ENCODE measurements around the gene EBF3.

The EBF3 gene

DNA sequence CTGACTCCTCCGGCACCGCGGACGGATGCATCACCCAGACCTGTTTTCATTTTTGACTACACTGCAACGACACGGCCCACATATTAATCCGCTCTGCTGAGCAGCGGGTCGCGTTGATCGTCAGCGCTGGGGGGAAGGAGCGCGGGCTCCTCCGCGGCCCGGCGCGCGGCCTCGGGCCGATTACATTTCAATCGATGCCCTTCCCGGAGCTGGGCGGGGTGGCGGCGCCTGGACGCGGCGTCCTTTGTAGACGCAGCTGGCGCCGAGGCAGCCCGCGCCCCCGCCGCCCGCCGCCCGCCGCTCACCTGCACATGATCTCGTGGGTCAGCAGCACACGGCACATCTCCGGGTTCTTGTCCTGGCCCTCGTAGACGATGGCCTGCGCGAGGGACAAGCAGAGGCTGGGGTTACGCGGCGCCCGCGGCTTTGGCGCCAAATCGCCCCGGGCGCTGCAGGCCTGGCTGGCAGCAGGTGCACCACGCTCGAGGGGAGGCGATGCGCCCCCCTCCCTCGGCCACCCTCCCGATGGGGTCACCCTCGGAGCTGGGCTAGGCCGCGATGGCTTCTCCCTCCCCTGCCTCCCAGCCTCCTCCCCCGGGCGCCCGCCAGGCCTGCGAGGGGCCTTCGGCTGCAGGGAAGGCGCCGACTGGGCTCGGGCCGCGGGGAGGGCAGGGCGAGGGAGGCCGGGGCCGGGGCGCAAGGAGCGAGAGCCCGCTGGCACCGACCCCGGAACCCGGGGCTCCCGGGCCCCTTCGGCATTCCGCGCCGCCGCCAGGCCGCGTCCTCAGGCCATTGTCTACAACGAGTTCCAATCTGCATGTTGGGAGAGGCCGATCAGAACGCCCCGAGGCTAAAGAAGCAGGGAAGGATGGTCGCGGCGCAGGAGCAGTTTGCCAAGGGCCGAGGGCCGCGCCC, 5.2 kb downstream of the EBF3 start:
- no peak for DNase-seq

DNA sequence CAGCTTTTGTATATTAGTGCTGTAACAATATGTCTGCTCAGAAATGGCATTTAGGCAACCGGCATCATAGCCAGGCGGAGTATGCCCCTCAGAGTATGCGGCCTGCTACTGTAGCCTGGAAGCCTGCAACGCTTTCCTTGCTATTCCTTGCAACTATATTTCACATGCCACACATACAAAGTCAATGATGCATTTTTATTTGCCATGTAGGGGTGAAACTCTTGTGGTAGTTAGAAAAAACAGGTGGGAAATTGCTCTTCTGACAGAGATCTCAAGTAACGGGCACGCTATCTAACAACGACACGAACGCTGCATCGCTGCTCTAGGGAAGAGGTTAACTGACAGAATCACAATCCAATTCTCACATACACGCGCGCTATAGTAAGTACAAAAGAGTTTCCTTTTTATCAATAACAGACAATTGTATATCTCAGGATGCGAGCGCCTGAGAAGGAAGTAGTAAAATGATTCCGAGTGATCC, 5.9 kb downstream of the EBF3 start:
- no peak for DNase-seq

DNA sequence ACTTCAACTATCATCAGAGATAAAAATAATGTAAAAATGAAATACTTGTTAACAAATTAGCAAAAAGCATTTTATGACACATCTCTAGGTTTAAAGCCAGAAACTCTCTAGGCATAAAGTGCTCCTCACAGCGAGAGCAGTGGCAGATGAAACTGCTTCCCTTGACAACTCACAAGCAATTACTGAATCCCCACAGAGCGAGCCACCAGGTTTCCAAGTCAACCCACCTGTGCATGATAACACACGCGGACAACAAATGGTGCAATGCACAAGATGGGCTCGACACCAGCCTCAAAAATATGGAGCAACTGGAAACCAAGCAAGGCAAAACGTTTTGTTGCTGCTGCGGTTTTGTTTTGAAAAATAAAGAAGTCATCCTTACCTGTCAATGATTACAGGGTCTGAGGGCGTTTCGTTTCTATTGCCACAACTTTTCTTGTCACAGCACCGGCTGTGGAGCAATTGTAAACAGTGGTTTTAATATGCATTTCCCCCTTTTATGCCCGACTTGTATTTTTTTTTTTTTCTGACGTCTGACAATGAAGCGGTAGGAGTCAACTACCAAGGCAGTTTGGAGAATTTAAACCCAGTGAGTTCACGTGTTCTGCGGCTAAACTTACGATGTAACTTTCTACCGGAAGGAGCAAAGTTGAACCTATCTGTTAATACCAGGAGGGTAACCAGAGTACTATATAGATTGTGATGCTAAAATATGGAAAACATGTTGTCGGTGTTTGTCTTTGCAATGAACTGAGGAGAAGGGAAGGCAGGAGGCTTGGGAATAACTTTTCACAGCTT, 7.0 kb downstream of the EBF3 start:
- no peak for DNase-seq

- no peak for DNase-seq
Measured at GRCh38 chr10:129956286-129956670, 7.8 kb downstream of the EBF3 start.

GRCh38 chr10:129955601-129956285, 8.3 kb downstream of the EBF3 start:
- DNase-seq, result no peak

DNA sequence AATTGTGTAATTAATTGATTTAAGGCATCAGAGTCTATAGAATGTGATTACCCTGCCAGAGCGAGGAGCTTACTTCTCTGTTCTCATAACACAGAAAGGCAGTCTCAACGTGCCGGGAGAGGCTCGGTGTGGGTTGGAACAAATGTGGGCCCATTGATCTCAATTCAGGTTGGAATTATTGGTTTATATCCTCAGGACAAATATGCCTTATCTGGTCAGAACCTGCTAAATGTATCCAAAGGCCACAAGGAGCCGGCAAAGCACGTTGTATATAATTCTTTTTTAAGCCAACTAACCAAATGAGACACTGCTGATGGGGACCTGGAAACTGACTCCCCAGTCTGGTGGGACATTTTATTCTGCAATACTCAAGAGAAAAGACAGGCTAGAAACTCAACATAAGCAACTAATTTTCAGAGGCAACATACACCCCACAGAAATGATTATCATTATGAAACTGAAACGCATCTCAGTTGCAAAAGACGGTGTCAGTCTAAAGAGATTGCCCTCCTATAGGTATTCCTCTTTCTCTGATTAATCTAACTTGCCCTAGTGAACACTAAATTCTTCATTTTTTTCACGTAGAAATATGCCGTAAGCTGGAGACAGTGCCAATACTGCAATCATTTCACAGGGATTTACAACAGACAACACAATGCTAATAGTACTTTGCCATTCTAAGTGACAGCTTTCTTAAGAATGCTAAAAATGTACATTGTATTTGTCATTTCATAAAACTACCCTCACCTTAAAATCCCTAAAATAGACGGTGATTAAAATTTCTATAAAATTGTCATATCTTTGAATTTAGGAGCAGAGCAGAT, 9.4 kb downstream of the EBF3 start:
- no peak for DNase-seq

GRCh38 chr10:129953119-129954051, 10.7 kb downstream of the EBF3 start:
- no peak for DNase-seq

DNA sequence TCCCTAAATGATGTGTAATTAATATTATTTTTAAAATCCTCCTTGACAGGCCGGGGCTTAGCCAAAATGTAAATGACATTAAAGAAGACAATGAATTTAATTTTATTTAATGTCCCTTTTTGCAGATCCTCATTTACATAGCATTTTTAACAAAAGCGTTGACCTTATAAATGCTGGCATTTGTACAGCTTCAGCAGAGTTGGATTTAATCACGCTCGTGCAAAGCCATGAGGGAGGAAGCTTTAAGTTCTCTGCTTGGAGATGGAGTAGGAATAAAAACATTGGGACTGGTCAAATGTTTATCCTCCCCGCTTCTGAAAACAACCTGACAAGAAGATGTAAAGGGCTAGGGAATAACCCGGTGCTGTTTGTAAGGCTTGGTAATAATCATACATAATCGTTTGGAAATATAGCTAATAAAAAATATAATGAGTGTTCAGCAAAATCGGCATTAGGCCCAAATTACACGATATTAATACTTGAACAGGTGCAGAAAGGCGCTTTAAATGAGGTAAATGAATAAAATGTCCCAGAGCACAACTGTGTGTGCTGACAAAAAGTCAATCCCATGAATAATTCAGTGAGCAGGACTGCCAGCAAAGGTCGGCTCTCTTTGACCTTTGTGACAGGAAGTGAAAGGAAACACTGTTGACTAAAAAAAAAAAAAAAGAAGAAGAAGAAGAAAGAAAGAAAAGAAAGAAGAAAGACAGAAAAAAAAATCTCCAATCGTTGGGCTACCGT, 11.5 kb downstream of the EBF3 start:
- no peak for DNase-seq

- no peak for DNase-seq
Measured at GRCh38 chr10:129951970-129952265, 12.2 kb downstream of the EBF3 start.

- no peak for DNase-seq
Measured at GRCh38 chr10:129951101-129951969, 12.7 kb downstream of the EBF3 start.

DNA sequence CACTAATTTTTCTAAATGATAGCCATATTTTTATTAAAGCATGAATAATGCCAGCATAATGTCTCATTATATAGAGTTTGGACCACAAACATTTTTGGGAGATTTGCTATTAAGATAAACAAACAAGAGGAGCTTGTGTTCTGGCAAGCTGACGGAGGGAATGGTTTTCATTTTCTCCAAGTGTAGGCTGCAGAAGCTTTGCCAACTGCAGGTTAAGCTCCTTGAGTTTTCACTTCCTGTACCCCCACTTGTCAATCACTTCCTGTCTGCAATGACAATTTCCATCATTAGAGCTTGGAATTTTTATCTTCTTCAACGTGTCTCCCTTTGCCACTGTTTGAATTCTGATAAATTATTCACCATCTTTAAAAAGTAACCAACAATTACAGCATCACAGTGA, 13.4 kb downstream of the EBF3 start:
- DNase-seq, result no peak

- no peak for DNase-seq
Measured at GRCh38 chr10:129949891-129950291, 14.2 kb downstream of the EBF3 start.

DNA sequence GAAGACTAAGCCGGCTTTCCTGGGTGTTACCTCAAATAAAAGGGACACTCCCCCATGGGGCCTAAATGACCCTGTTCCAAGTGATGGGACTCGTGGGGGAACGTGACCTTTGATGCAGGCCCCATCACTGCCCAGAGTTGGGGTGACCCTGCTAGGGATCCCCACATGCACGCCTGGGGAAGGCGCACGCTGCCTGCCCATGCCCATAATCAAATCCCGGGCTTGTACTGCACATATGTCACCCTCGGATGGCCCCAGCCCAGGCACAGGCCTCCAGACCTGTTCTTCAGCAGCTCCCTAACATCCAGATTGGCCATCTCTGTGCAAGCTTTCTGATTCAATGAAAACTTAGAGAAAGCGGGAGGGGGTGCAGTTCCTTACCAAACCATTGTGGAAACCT, 14.7 kb downstream of the EBF3 start:
- no peak for DNase-seq

- no peak for DNase-seq
Measured at GRCh38 chr10:129946859-129947258, 17.2 kb downstream of the EBF3 start.

DNA sequence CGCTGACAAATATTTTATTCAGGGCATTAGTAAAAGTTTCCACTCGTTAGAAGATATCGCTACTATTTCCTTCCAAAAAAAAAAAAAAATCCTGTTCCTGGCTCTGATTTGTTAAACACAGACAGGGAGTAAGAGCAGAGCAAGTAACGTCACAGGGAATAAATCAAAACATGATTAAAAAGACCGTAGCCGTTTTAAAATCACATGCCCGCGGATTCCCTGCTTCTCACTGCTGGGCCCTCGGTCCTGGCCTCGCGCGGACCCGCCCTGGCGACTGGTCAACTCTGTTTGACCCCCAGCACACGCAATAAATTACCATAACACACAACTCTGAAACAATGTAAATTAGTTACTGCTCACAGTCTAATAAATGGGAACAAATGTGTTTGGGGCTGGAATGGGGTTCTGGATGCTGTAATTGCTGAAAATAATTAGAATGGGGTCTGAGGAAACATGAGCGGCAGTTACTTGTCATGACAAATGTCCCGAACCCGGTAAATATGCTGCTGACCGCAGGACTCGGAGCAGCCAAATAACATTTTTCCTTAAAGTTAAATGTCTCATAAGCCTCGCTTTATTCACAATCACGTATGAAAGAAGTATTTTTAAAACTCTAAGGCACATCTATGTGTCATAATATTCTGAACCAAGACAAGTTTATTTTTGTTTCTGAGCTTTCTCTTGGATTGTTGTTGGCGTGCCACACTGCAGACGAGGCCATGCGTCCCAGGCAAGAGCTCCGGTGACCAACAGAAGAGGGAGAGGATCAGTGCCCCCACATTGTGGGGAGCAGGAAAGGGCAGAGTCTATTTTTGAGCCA, 17.9 kb downstream of the EBF3 start:
- no peak for DNase-seq

- DNase-seq, result no peak
Measured at GRCh38 chr10:129945526-129945925, 18.5 kb downstream of the EBF3 start.

DNA sequence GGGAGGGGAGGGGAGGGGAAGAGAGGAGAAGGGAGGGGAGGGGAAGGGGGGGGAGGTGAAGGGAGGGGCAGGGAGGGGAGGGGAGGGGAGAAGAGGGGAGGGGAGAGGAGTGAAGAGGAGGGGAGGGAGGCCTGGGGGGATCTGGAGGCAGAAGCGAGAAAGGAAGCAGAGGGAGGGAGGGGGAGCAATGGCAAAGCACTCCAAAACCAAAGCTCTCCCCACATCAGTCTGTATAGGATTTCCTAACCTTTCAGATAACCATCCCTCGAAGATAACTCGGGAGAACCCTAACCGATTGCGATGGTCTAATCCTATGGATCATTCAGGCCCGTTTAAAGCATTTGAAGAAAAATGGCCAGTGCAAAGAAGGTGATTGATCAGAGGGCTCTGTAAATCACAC, 19.0 kb downstream of the EBF3 start:
- no peak for DNase-seq

- no peak for DNase-seq
Measured at GRCh38 chr10:129944456-129944855, 19.6 kb downstream of the EBF3 start.
